Subcutaneous adipose tissue (tissue), 4 donors: ENCODE results near the gene HELZ. TPM values are rescaled to one million over a fixed set of nuclear protein-coding genes. Genes with fewer than 3 reads are reported as not detected.

Experiments used
- CTCF ChIP-seq: fragments of 450-650 bp; IDR thresholded peaks from one replicate; pipeline ENCODE4 v1.5.1; 2016; ENCODE audit warnings: low read depth, mild to moderate bottlenecking, control low read depth, antibody characterized with exemption, moderate library complexity
- total RNA-seq, 4 donors: library from RNA; depleted of rRNA; stranded (reverse); fragments of >200 nt; gene quantifications; one replicate each; pipeline ENCODE4 v1.1.0, GENCODE V29; 2016

The HELZ gene
- total RNA-seq, 4 donors from 2014 or later = 74.5 to 83.0 (median 76.8) TPM

GRCh38 chr17:67138392-67138791 is 106.6 kb downstream of the HELZ start:
- no peak for TF ChIP-seq CTCF

- TF ChIP-seq CTCF = no peak
Observed at GRCh38 chr17:67137860-67138259, 107.1 kb downstream of the HELZ start.

DNA sequence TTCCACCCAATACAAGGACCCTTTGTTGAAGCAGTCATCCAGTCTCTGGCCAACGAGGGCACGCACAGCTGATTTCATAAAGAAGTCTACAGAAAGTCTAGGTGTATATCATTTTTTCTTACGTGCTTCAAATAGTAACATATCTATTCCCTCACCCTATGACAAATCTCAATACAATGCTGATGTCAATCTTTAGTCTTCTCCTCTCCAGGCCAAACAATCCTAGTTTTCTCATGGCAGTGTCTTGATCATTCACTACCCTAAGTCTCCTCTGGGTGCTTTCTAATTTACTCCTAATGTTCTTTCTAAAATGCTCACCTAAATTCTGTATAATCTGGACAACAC is 108.0 kb downstream of the HELZ start:
- TF ChIP-seq CTCF = no peak

- TF ChIP-seq CTCF = no peak
Observed at GRCh38 chr17:67136191-67137025, 108.6 kb downstream of the HELZ start.

GRCh38 chr17:67133161-67133560 is 111.8 kb downstream of the HELZ start:
- TF ChIP-seq CTCF = no peak

DNA sequence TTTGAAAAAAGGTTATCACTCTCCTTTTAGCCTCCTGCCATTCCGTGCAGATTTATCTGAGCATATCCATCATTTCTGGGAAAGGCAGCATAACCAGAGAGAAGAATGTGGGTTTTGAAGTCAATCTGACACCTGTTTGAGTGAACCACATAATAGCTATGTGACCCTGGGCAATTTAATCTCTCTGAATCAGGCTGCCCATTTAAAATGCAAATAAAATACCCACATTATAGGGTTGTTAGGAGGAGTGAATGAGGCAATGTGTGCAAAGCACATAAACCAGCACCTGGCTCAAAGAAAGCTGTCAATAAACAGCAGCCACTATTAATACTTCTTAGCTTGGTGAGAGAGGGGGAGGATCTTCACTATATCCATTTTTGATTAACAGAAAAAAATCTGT is 112.6 kb downstream of the HELZ start:
- no peak for TF ChIP-seq CTCF

DNA sequence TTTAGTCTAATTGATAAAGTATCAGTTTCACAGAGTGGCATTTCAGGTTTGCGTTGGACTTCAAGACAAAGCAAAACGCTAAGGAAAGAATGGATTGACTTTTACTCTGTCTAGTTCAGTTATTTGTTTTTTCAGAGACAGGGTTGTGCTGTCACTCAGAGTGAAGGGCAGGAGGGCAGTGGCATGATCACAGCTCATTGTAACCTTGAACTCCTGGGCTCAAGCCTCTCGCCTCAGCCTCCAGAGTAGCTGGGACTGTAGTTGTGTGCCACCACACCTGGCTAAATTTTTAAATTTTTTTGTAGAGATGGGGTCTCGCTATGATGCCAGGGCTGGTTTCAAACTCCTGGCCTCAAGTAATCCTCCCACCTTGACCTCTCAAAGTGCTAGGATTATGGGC is 114.2 kb downstream of the HELZ start:
- TF ChIP-seq CTCF = no peak
